H9 (cell line): ENCODE results near the gene CDH23. TPM values are rescaled to one million over a fixed set of nuclear protein-coding genes. Genes with fewer than 3 reads are reported as not detected.

Source experiments
- DNase-seq: peaks from one replicate; pipeline ENCODE4 v3.0.0-alpha.2; 2017
- H2AFZ ChIP-seq: one replicate; pipeline ENCODE4 v1.6.1; 2013; ENCODE audit warnings: mild to moderate bottlenecking, low read length, control low read depth, moderate library complexity
- H2AK5ac ChIP-seq: 2 replicates; pipeline ENCODE4 v1.6.1; 2013; ENCODE audit warnings: low read length, control low read depth, mixed read lengths; ENCODE audit not compliant: insufficient read length
- H2BK120ac ChIP-seq: one replicate; pipeline ENCODE4 v1.6.1; 2013; ENCODE audit warnings: low read depth, mild to moderate bottlenecking, low read length, control low read depth, inconsistent platforms; ENCODE audit not compliant: poor library complexity, severe bottlenecking
- H2BK12ac ChIP-seq: 2 replicates; pipeline ENCODE4 v1.6.1; 2013; ENCODE audit warnings: low read length, control low read depth, mixed read lengths, low read depth; ENCODE audit not compliant: insufficient read length
- H2BK15ac ChIP-seq: 2 replicates; pipeline ENCODE4 v1.6.1; 2013; ENCODE audit warnings: low read depth, low read length, control low read depth
- H2BK20ac ChIP-seq: one replicate; pipeline ENCODE4 v1.6.1; 2013; ENCODE audit warnings: low read depth, mild to moderate bottlenecking, low read length, control low read depth, inconsistent platforms; ENCODE audit not compliant: poor library complexity, severe bottlenecking
- H2BK5ac ChIP-seq: 2 replicates; pipeline ENCODE4 v1.6.1; 2013; ENCODE audit warnings: low read length, control low read depth, mixed read lengths; ENCODE audit not compliant: insufficient read length
- H3K14ac ChIP-seq: 2 replicates; pipeline ENCODE4 v1.6.1; 2013; ENCODE audit warnings: low read length, control low read depth; ENCODE audit not compliant: insufficient read depth
- H3K18ac ChIP-seq: 2 replicates; pipeline ENCODE4 v1.6.1; 2013; ENCODE audit warnings: low read depth, mild to moderate bottlenecking, mixed read lengths, low read length, control low read depth; ENCODE audit not compliant: insufficient read length
- H3K23ac ChIP-seq: 2 replicates; pipeline ENCODE4 v1.6.1; 2013; ENCODE audit warnings: low read length, control low read depth, mixed read lengths, low read depth; ENCODE audit not compliant: insufficient read length
- H3K23me2 ChIP-seq: 2 replicates; pipeline ENCODE4 v1.6.1; 2013; ENCODE audit warnings: low read depth, mild to moderate bottlenecking, mixed read lengths, low read length, control low read depth; ENCODE audit not compliant: insufficient read length, poor library complexity, severe bottlenecking
- H3K27ac ChIP-seq: 2 replicates; pipeline ENCODE4 v1.5.1; 2013; ENCODE audit warnings: low read length, control low read depth, mixed read lengths, low read depth; ENCODE audit not compliant: insufficient read length
- H3K27me3 ChIP-seq: 2 replicates; pipeline ENCODE4 v1.6.1; 2013; ENCODE audit warnings: low read length, control low read depth, inconsistent platforms; ENCODE audit not compliant: insufficient read depth
- H3K4ac ChIP-seq: 2 replicates; pipeline ENCODE4 v1.6.1; 2013; ENCODE audit warnings: low read depth, mild to moderate bottlenecking, control low read depth, inconsistent platforms, low read length, moderate library complexity
- H3K4me1 ChIP-seq: 2 replicates; pipeline ENCODE4 v1.6.1; 2013; ENCODE audit warnings: low read length, control low read depth, inconsistent platforms; ENCODE audit not compliant: insufficient read depth
- H3K4me2 ChIP-seq: 2 replicates; pipeline ENCODE4 v1.6.1; 2013; ENCODE audit warnings: low read length, control low read depth, mixed read lengths; ENCODE audit not compliant: insufficient read length, insufficient read depth
- H3K56ac ChIP-seq: 2 replicates; pipeline ENCODE4 v1.6.1; 2013; ENCODE audit warnings: low read depth, mild to moderate bottlenecking, mixed read lengths, low read length, control low read depth; ENCODE audit not compliant: insufficient read length
- H3K79me1 ChIP-seq: 2 replicates; pipeline ENCODE4 v1.6.1; 2013; ENCODE audit warnings: low read depth, mild to moderate bottlenecking, moderate library complexity, low read length, control low read depth, inconsistent platforms; ENCODE audit not compliant: insufficient read depth, poor library complexity, severe bottlenecking
- H3K79me2 ChIP-seq: 2 replicates; pipeline ENCODE4 v1.6.1; 2013; ENCODE audit warnings: low read length, control low read depth, inconsistent platforms; ENCODE audit not compliant: insufficient read depth
- H3K9ac ChIP-seq: 2 replicates; pipeline ENCODE4 v1.6.1; 2013; ENCODE audit warnings: low read length, control low read depth, mixed read lengths; ENCODE audit not compliant: insufficient read length; ENCODE audit errors: extremely low read depth
- H3K9me3 ChIP-seq: one replicate; pipeline ENCODE4 v1.6.1; 2013; ENCODE audit warnings: low read depth, low read length, inconsistent platforms; ENCODE audit not compliant: control insufficient read depth
- H3T11ph ChIP-seq: one replicate; pipeline ENCODE4 v1.6.1; 2013; ENCODE audit warnings: mild to moderate bottlenecking, low read length, control low read depth, inconsistent platforms
- H4K20me1 ChIP-seq: one replicate; pipeline ENCODE4 v1.6.1; 2013; ENCODE audit not compliant: control insufficient read depth, insufficient read length, insufficient read depth
- H4K5ac ChIP-seq: 2 replicates; pipeline ENCODE4 v1.6.1; 2013; ENCODE audit warnings: low read depth, mild to moderate bottlenecking, mixed read lengths, low read length, control low read depth; ENCODE audit not compliant: insufficient read length
- H4K8ac ChIP-seq: replicated peaks from 2 replicates; pipeline ENCODE4 v1.6.1; 2013; ENCODE audit warnings: low read length, control low read depth, mixed read lengths, low read depth; ENCODE audit not compliant: insufficient read length
- H4K91ac ChIP-seq: 2 replicates; pipeline ENCODE4 v1.6.1; 2013; ENCODE audit warnings: low read depth, mild to moderate bottlenecking, moderate library complexity, mixed read lengths, low read length, control low read depth; ENCODE audit not compliant: insufficient read length
- H3K27ac Mint-ChIP-seq, 3 experiments: 2 replicates in 2 of 3; 3 replicates in 1 of 3; pipeline ENCODE4 v1.8.0; 2020 to 2021; ENCODE audit warnings: mixed read lengths in 3 of 3, mild to moderate bottlenecking in 1 of 3, moderate library complexity in 1 of 3
- H3K27me3 Mint-ChIP-seq: 2 replicates; pipeline ENCODE4 v1.8.0; 2021; ENCODE audit warnings: low read depth, mild to moderate bottlenecking, moderate library complexity, mixed read lengths
- H3K36me3 Mint-ChIP-seq, 3 experiments: 2 replicates in 2 of 3; 3 replicates in 1 of 3; pipeline ENCODE4 v1.8.0; 2020 to 2021; ENCODE audit warnings: low read depth in 3 of 3, mixed read lengths in 3 of 3; ENCODE audit not compliant: insufficient read depth in 1 of 3
- H3K4me1 Mint-ChIP-seq, 2 experiments: 2 replicates each; pipeline ENCODE4 v1.8.0; 2020; ENCODE audit warnings: mixed read lengths in 2 of 2
- H3K4me3 Mint-ChIP-seq, 2 experiments: 2 replicates in 1 of 2; 3 replicates in 1 of 2; pipeline ENCODE4 v1.8.0; 2020 to 2021; ENCODE audit warnings: mild to moderate bottlenecking in 2 of 2, mixed read lengths in 2 of 2, moderate library complexity in 1 of 2
- H3K9me3 Mint-ChIP-seq, 2 experiments: 2 replicates in 1 of 2; 3 replicates in 1 of 2; pipeline ENCODE4 v1.8.0; 2020; ENCODE audit warnings: mild to moderate bottlenecking in 2 of 2, mixed read lengths in 2 of 2, moderate library complexity in 1 of 2
- CTCF ChIP-seq: fragments of 200-600 bp; sonication (generic); conservative IDR thresholded peaks from 3 replicates; pipeline ENCODE4 v1.8.0; 2021; ENCODE audit warnings: antibody characterized with exemption, mild to moderate bottlenecking
- WGBS: extraction: QIAGEN DNeasy Blood & Tissue Kit; methylation state at CpG from one replicate; pipeline ENCODE4 v1.1.7; 2013; ENCODE audit warnings: missing lambda C conversion rate, low lambda C conversion rate, mixed read lengths; ENCODE audit not compliant: insufficient read length; ENCODE audit errors: extremely low coverage; 5-methylcytosine and 5-hydroxymethylcytosine counted together
- total RNA-seq: library from RNA; stranded (reverse); gene quantifications from 2 replicates; pipeline ENCODE4 v1.2.1, GENCODE V29; 2021

CDH23 gene
- total RNA-seq, 1 experiment from 2014 or later: 2.1 TPM

DNA sequence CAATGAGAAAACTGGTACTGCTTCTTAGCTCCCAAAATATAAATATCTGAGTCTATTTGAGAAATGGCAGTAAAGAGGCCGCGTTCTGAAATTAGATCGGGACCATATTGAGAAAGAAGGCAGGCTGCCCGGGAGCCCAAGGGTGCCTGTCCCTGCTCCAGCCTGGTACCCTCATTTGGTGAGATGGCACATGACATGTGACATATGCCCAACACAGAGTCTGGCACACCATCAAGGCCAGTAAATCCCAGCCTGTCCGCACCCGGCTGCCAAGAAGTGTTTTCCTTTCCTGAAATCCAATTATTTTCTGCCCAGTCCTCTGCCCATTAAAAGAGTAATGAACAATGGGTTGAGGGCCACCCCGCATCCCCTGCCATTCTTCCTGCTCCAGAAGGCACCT lies 66.4 kb downstream of the CDH23 start:
- Histone ChIP-seq H3K27me3 (no peaks in the 10 kb centered on the region), H2BK15ac (no peak overlapping the region), H3K4ac (no peak overlapping the region), H3K14ac (no peak overlapping the region), H3K79me1 (no peaks in the 10 kb centered on the region), H3K9me3 (no peaks in the 10 kb centered on the region), H4K5ac (no peak overlapping the region), H4K20me1 (no peaks in the 10 kb centered on the region), H3K4me2 (no peak overlapping the region), H4K8ac (no peak overlapping the region), H2BK5ac (no peak overlapping the region), H3K4me1 (no peaks in the 10 kb centered on the region), H3K23me2 (no peaks in the 10 kb centered on the region), H2BK12ac (no peak overlapping the region), H4K91ac (no peak overlapping the region), H3K56ac (no peak overlapping the region), H3K9ac (no peak overlapping the region), H2BK20ac (no peak overlapping the region), H2AFZ (no peak overlapping the region), H3T11ph (no peak overlapping the region), H2BK120ac (no peak overlapping the region), H3K23ac (no peak overlapping the region), H3K18ac (no peak overlapping the region), H3K79me2 (no peaks in the 10 kb centered on the region), H3K27ac (no peak overlapping the region), H2AK5ac (no peak overlapping the region)
- Mint-ChIP-seq H3K36me3 (no peaks in the 10 kb centered on the region), H3K4me1 (peaks cover 0 to 3% of the 10 kb centered on the region in 2 experiments; a peak in 1 of 4 replicates), H3K4me3 (no peak overlapping the region), H3K27ac (no peak overlapping the region), H3K27me3 (peaks cover 3% of the 10 kb centered on the region), H3K9me3 (no peaks in the 10 kb centered on the region)
- no peak for DNase-seq
- WGBS: no CpG with 5 or more reads among the region's 7 CpGs
- no peak for TF ChIP-seq CTCF
